Neural crest cell (in vitro differentiated cells): ENCODE measurements around the gene CPE. TPM values are rescaled to one million over a fixed set of nuclear protein-coding genes. Genes with fewer than 3 reads are reported as not detected.

Experiments used
- DNase-seq: peaks from one replicate; pipeline ENCODE4 v3.0.0; 2021; ENCODE audit warnings: low read depth, mixed read lengths, low spot score
- H3K27ac Mint-ChIP-seq: one replicate; pipeline ENCODE4 v1.8.0; 2021; ENCODE audit warnings: mild to moderate bottlenecking, mixed read lengths; ENCODE audit not compliant: unreplicated experiment
- H3K27me3 Mint-ChIP-seq: 2 replicates; pipeline ENCODE4 v1.8.0; 2021; ENCODE audit warnings: low read depth, mild to moderate bottlenecking, mixed read lengths
- H3K36me3 Mint-ChIP-seq: 2 replicates; pipeline ENCODE4 v1.8.0; 2021; ENCODE audit warnings: low read depth, mild to moderate bottlenecking, mixed read lengths
- H3K4me1 Mint-ChIP-seq: 2 replicates; pipeline ENCODE4 v1.8.0; 2021; ENCODE audit warnings: mixed read lengths
- H3K4me3 Mint-ChIP-seq: one replicate; pipeline ENCODE4 v1.8.0; 2021; ENCODE audit warnings: mild to moderate bottlenecking, mixed read lengths
- H3K9me3 Mint-ChIP-seq: 2 replicates; pipeline ENCODE4 v1.8.0; 2021; ENCODE audit warnings: mixed read lengths
- CTCF ChIP-seq: fragments of 200-600 bp; sonication (generic); conservative IDR thresholded peaks from 2 replicates; pipeline ENCODE4 v1.5.0; 2021; ENCODE audit warnings: antibody characterized with exemption, mild to moderate bottlenecking
- total RNA-seq: library from RNA; stranded (reverse); gene quantifications from 2 replicates; pipeline ENCODE4 v1.2.1, GENCODE V29; 2021

CPE gene
- total RNA-seq, 1 donor from 2014 or later: 65.2 TPM

DNA sequence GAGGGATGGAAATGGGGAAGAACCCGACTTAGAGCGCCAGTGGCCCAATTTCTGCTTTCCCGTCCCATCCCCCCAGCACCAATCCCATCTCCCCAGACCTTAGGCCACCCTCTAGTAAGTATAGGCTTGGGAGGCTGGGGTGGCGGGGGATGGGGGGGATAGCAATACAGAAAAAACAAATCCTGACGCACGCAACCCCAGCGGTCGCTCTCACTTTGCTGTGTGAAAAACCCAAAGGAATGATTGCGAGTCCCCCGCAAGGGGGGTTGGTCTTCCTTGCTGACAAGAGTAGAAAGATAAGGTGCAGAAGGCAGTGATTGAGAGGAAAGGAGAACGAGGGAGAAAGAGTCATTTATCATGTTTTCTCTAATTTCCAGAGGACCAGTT is 863 bp downstream of the CPE start:
- Mint-ChIP-seq H3K36me3 (no peaks in the 10 kb centered on the region), H3K9me3 (no peaks in the 10 kb centered on the region), H3K27ac (no peak overlapping the region), H3K4me3 (peak overlapping the region; percentile 87), H3K27me3 (peaks cover 11% of the 10 kb centered on the region), H3K4me1 (peaks cover 43% of the 10 kb centered on the region)
- peak; percentile 4 for DNase-seq
- TF ChIP-seq CTCF: no peak

GRCh38 chr4:165380805-165381204 is 2.0 kb downstream of the CPE start:
- Mint-ChIP-seq H3K9me3 (no peaks in the 10 kb centered on the region), H3K27me3 (peaks cover 11% of the 10 kb centered on the region), H3K27ac (no peak overlapping the region), H3K36me3 (no peaks in the 10 kb centered on the region), H3K4me1 (peaks cover 51% of the 10 kb centered on the region), H3K4me3 (peak overlapping the region; percentile 87)
- no peak for TF ChIP-seq CTCF
- DNase-seq: no peak

- DNase-seq: no peak
- TF ChIP-seq CTCF: no peak
- Mint-ChIP-seq H3K27me3 (peaks cover 11% of the 10 kb centered on the region), H3K4me3 (peak overlapping the region; percentile 2), H3K4me1 (peaks cover 56% of the 10 kb centered on the region), H3K27ac (no peak overlapping the region), H3K36me3 (no peaks in the 10 kb centered on the region), H3K9me3 (no peaks in the 10 kb centered on the region)
Measured at GRCh38 chr4:165381821-165382373, 3.1 kb downstream of the CPE start.

DNA sequence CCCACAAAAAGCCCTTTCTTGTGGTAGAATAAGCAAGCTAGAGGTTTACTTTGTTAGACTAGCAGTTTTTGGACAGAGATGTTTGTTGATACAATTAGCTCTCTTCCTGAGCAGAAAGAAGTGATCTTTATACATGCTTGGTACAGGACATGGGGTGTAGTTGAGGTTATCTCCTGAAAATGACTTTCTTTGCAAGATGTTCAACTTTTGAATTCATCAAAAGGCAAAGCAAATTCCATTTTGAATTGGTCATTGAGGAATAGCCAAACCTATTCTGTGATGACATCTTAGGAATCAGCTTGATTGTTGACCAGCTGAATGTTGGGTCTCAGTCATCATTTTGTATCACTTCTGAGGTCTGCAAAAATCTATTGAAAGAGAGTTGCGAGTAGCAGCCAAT is 3.8 kb downstream of the CPE start:
- Mint-ChIP-seq H3K27me3 (peaks cover 11% of the 10 kb centered on the region), H3K4me3 (no peak overlapping the region), H3K36me3 (no peaks in the 10 kb centered on the region), H3K9me3 (no peaks in the 10 kb centered on the region), H3K4me1 (peaks cover 58% of the 10 kb centered on the region), H3K27ac (no peak overlapping the region)
- DNase-seq: no peak
- no peak for TF ChIP-seq CTCF

GRCh38 chr4:165383591-165384073 is 4.8 kb downstream of the CPE start:
- Mint-ChIP-seq H3K4me3 (no peak overlapping the region), H3K27ac (no peak overlapping the region), H3K27me3 (peaks cover 5% of the 10 kb centered on the region), H3K36me3 (no peaks in the 10 kb centered on the region), H3K4me1 (peaks cover 55% of the 10 kb centered on the region), H3K9me3 (no peaks in the 10 kb centered on the region)
- TF ChIP-seq CTCF: no peak
- DNase-seq: no peak
